ENCODE results near the gene CDH4.

GRCh38 chr20:61966492-61967244, 714.6 kb downstream of the CDH4 start:
- no peak for TF ChIP-seq CTCF (IDR thresholded peaks at IDR 0.05)
- TF ChIP-seq ZFX (IDR thresholded peaks at IDR 0.05; ENCODE audit: borderline replicate concordance) = no peak
